GM23338 (cell line): ENCODE results near the gene KCNAB1. TPM values are rescaled to one million over a fixed set of nuclear protein-coding genes. Genes with fewer than 3 reads are reported as not detected.

Experiments
- polyA plus RNA-seq: library from polyadenylated mRNA; unstranded; fragments of >200 nt; fragmentation: Nextera tagmentation; extraction: Ambion mirVana; gene quantifications from 2 replicates; pipeline ENCODE4 v1.2.1, GENCODE V29; 2016
- total RNA-seq: library from RNA; depleted of rRNA; stranded (reverse); fragments of >200 nt; shearing (Covaris generic); gene quantifications from 2 replicates; pipeline ENCODE4 v1.2.3, GENCODE V29; 2014; rRNA removed

Gene KCNAB1
- total and polyA plus RNA-seq, 2 experiments from 2014 or later, result 0.69 to 2.6 TPM

Other genes with a start within 250 kb of the KCNAB1 start
- 145 and 191 TPM in 2 replicates for gene GMPS, start 249.9 kb upstream of the KCNAB1 start, total RNA-seq
- gene GMPS, start 249.9 kb upstream of the KCNAB1 start, polyA plus RNA-seq, result 61.9 and 72.0 TPM in 2 replicates